Transverse colon (tissue), 4 donors: ENCODE measurements around the gene IL17REL.

ENCODE experiments used
- CTCF ChIP-seq, 5 experiments: fragments of 200-600 bp in 3 of 5; fragments of 450-650 bp in 2 of 5; sonication (generic) in 3 of 5; IDR thresholded peaks; 1 replicate in 2 of 5; 2 replicates in 3 of 5; pipeline ENCODE4 v1.5.1; 2016 to 2017; ENCODE audit warnings: antibody characterized with exemption in 5 of 5, inconsistent platforms in 3 of 5, mild to moderate bottlenecking in 2 of 5, moderate library complexity in 1 of 5
- EP300 ChIP-seq: sonication (generic); formaldehyde crosslinking; IDR thresholded peaks from one replicate; pipeline ENCODE4 v1.6.1; 2017; ENCODE audit warnings: antibody characterized with exemption, low read depth
- POLR2A ChIP-seq: fragments of 450-650 bp; IDR thresholded peaks from one replicate; pipeline ENCODE4 v1.6.1; 2016; ENCODE audit warnings: antibody characterized with exemption, mild to moderate bottlenecking, moderate library complexity
- POLR2AphosphoS5 ChIP-seq, 3 donors: sonication (generic); formaldehyde crosslinking; IDR thresholded peaks; one replicate each; pipeline ENCODE4 v1.6.1; 2016; ENCODE audit warnings: antibody characterized with exemption in 3 of 3

- no peak for TF ChIP-seq CTCF (IDR thresholded peaks at IDR 0.05)
- no peak for TF ChIP-seq POLR2A
- no peak for TF ChIP-seq EP300
- TF ChIP-seq POLR2AphosphoS5 (IDR thresholded peaks at IDR 0.05): no peak
These were observed 13.4 kb upstream of the IL17REL start for GRCh38 chr22:50025993-50026392.
